WTC11 (cell line): ENCODE measurements around the gene FAM13C.

Source experiments
- KAT7 ChIP-seq: sonication (generic); formaldehyde crosslinking; IDR thresholded peaks from 2 replicates; pipeline ENCODE4 v1.8.1; 2023; ENCODE audit warnings: missing genetic modification reagents, mild to moderate bottlenecking, borderline replicate concordance
- RORB ChIP-seq: fragments of 250-450 bp; sonication (Bioruptor Pico); IDR thresholded peaks from 2 replicates; pipeline ENCODE4 v1.9.0; 2021; ENCODE audit warnings: mild to moderate bottlenecking
- SMAD3 ChIP-seq: sonication (generic); formaldehyde crosslinking; IDR thresholded peaks from 2 replicates; pipeline ENCODE4 v1.8.0; 2022; ENCODE audit warnings: missing genetic modification reagents, mild to moderate bottlenecking, borderline replicate concordance
- SP1 ChIP-seq: sonication (generic); formaldehyde crosslinking; conservative IDR thresholded peaks from 2 replicates; pipeline ENCODE4 v1.8.1; 2022; ENCODE audit warnings: missing genetic modification reagents
- ZNF263 ChIP-seq: sonication (generic); formaldehyde crosslinking; IDR thresholded peaks from 2 replicates; pipeline ENCODE4 v1.8.1; 2022; ENCODE audit warnings: low read depth, mild to moderate bottlenecking, moderate library complexity, missing genetic modification reagents
- TF ChIP-seq, protein P1 (sequence below): sonication (generic); formaldehyde crosslinking; IDR thresholded peaks from 2 replicates; pipeline ENCODE4 v1.8.0; 2023; ENCODE audit warnings: missing genetic modification reagents
- TF ChIP-seq, protein P2 (sequence below): sonication (generic); formaldehyde crosslinking; IDR thresholded peaks from 2 replicates; pipeline ENCODE4 v1.8.1; 2023; ENCODE audit warnings: mild to moderate bottlenecking, moderate library complexity, missing genetic modification reagents
- TF ChIP-seq, protein P3 (sequence below): fragments of 200-600 bp; IDR thresholded peaks from 2 replicates; pipeline ENCODE4 v1.8.0; 2022; ENCODE audit warnings: antibody characterized with exemption

DNA sequence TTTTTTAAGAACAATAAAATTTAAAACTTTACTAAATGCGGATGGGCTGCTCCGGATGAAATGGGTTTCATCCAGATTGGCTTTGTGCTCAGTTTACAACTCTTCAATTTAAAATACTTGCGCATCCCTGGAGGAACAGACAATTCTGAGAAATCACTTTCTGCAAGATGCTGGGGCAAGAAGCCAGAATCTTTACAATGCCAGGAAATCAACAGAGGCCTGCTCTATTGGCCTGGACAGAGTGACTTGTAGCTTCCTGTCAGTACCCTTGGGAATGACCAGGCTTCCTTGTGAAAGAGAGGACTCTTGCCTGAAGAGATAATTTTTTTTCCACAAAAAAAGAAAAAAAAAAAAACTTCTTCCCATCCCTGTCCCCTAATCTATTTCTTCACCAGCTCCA is 3.9 kb upstream of the FAM13C start:
- TF ChIP-seq SP1 (CRISPR knock-in tag) (no peak), RORB (CRISPR knock-in tag) (no peak), ZNF263 (CRISPR knock-in tag) (no peak), KAT7 (CRISPR knock-in tag) (no peak), SMAD3 (no peak)
- TF ChIP-seq, protein P1, sequence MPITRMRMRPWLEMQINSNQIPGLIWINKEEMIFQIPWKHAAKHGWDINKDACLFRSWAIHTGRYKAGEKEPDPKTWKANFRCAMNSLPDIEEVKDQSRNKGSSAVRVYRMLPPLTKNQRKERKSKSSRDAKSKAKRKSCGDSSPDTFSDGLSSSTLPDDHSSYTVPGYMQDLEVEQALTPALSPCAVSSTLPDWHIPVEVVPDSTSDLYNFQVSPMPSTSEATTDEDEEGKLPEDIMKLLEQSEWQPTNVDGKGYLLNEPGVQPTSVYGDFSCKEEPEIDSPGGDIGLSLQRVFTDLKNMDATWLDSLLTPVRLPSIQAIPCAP: no peak
- TF ChIP-seq, protein P2, sequence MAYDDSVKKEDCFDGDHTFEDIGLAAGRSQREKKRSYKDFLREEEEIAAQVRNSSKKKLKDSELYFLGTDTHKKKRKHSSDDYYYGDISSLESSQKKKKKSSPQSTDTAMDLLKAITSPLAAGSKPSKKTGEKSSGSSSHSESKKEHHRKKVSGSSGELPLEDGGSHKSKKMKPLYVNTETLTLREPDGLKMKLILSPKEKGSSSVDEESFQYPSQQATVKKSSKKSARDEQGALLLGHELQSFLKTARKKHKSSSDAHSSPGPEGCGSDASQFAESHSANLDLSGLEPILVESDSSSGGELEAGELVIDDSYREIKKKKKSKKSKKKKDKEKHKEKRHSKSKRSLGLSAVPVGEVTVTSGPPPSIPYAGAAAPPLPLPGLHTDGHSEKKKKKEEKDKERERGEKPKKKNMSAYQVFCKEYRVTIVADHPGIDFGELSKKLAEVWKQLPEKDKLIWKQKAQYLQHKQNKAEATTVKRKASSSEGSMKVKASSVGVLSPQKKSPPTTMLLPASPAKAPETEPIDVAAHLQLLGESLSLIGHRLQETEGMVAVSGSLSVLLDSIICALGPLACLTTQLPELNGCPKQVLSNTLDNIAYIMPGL (CRISPR knock-in tag): no peak
- TF ChIP-seq, protein P3, sequence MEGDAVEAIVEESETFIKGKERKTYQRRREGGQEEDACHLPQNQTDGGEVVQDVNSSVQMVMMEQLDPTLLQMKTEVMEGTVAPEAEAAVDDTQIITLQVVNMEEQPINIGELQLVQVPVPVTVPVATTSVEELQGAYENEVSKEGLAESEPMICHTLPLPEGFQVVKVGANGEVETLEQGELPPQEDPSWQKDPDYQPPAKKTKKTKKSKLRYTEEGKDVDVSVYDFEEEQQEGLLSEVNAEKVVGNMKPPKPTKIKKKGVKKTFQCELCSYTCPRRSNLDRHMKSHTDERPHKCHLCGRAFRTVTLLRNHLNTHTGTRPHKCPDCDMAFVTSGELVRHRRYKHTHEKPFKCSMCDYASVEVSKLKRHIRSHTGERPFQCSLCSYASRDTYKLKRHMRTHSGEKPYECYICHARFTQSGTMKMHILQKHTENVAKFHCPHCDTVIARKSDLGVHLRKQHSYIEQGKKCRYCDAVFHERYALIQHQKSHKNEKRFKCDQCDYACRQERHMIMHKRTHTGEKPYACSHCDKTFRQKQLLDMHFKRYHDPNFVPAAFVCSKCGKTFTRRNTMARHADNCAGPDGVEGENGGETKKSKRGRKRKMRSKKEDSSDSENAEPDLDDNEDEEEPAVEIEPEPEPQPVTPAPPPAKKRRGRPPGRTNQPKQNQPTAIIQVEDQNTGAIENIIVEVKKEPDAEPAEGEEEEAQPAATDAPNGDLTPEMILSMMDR: no peak
